ENCODE measurements around the gene ADORA2B. TPM values are rescaled to one million over a fixed set of nuclear protein-coding genes. Genes with fewer than 3 reads are reported as not detected.

Gene ADORA2B
- polyA plus RNA-seq, 1 of the 3 experiments (the other 2 are of a cell fraction), result 12.6 TPM

- TF ChIP-seq REST (IDR thresholded peaks at IDR 0.05; ENCODE audit: low read depth, low read length) (peak; percentile 53), NRF1 (IDR thresholded peaks at IDR 0.05; ENCODE audit: low read depth, low read length) (peak; percentile 38; the same call in 1 of the 2 replicates), NFIC (IDR thresholded peaks at IDR 0.05; ENCODE audit: borderline replicate concordance) (no peak), MEF2A (IDR thresholded peaks at IDR 0.05; ENCODE audit: borderline replicate concordance, low read depth) (no peak), FOSL2 (IDR thresholded peaks at IDR 0.05; ENCODE audit: borderline replicate concordance, low read depth) (0 out of 2 replicates have a peak, but pooled peaks have one; percentile 8), RCOR1 (IDR thresholded peaks at IDR 0.05; ENCODE audit: low read length) (no peak), SMC3 (IDR thresholded peaks at IDR 0.05; ENCODE audit: low read depth, low read length) (no peak; the same call in 1 of the 2 replicates), GABPA (IDR thresholded peaks at IDR 0.05; ENCODE audit: low read depth) (no peak; the same call in 1 of the 2 replicates), USF1 (IDR thresholded peaks at IDR 0.05; ENCODE audit: borderline replicate concordance, low read depth) (peak; percentile 70; the same call in 1 of the 2 replicates), FOXJ3 (CRISPR knock-in tag; IDR thresholded peaks at IDR 0.05) (peak; percentile 64; the same call in 1 of the 2 replicates), RXRA (IDR thresholded peaks at IDR 0.05; ENCODE audit: borderline replicate concordance, low read depth) (no peak)
These were observed 54.4 kb downstream of the ADORA2B start, which contains the start of the genes TTC19 and ZSWIM7 (continued) for GRCh38 chr17:15999141-15999973.

GRCh38 chr17:15999974-16000827 is 55.3 kb downstream of the ADORA2B start:
- DNase-seq, result no peak
- Histone ChIP-seq H3K36me3 (replicated peaks in 1 of 2; ENCODE audit: control insufficient read depth in 1 of 2, insufficient read depth in 2 of 2, low read length in 1 of 2) (peaks cover 43 to 51% of the 10 kb centered on the region in 2 experiments), H3F3A (replicated peaks; ENCODE audit: insufficient read depth) (peaks cover 9% of the 10 kb centered on the region), H4K20me1 (ENCODE audit: insufficient read depth) (peaks cover 5% of the 10 kb centered on the region; the same call in 1 of the 2 replicates), H3K4me3 (ENCODE audit: low read depth in 2 of 2, low read length in 1 of 2) (peak overlapping the region; percentile 82 to 91), H3K9me3 (no peaks in the 10 kb centered on the region; the same call in 1 of the 2 replicates), H3K27ac (ENCODE audit: low read depth in 2 of 2, low read length in 1 of 2) (peak overlapping the region; percentile 93 to 95), H3K79me2 (ENCODE audit: insufficient read depth) (peaks cover 49% of the 10 kb centered on the region), H3K9ac (peak overlapping the region; percentile 90), H3K4me1 (ENCODE audit: control insufficient read depth in 1 of 2, insufficient read depth in 2 of 2, low read depth in 1 of 2, low read length in 1 of 2) (peaks cover 0 to 6% of the 10 kb centered on the region in 2 experiments; a peak in 2 of 4 replicates), H3K4me2 (peak overlapping the region; percentile 67), H3K27me3 (ENCODE audit: insufficient read depth) (no peaks in the 10 kb centered on the region), H2AFZ (ENCODE audit: low read depth) (no peak overlapping the region), H3K9me2 (no peaks in the 10 kb centered on the region)
- 2% methylated on average over 30 of the region's 64 CpGs for WGBS (ENCODE audit: low lambda C conversion rate)
- TF ChIP-seq TAF1 (IDR thresholded peaks at IDR 0.05; ENCODE audit: borderline replicate concordance, low read depth, low read length), result no peak
- TF ChIP-seq SIN3A (IDR thresholded peaks at IDR 0.05; ENCODE audit: borderline replicate concordance, low read depth, low read length), result peak; percentile 40; the same call in 1 of the 2 replicates
- ChIA-PET POLR2A (interaction anchor here (0.8 to 1.4 kb wide), 5 partner anchors 9 to 215 kb away, joined by 3 to 4 read pairs (median 3); partner anchors contain the start of genes ADORA2B and NCOR1), CTCF (interaction anchor here (0.7 to 6.1 kb wide), 5 partner anchors 13 to 216 kb away, joined by 3 to 42 read pairs (median 3); partner anchors contain the start of gene ADORA2B)
